Right lobe of liver (tissue), 6 donors: ENCODE data around the gene KCTD2. TPM values are rescaled to one million over a fixed set of nuclear protein-coding genes. Genes with fewer than 3 reads are reported as not detected.
A peak's percentile ranks its signal among the peaks of the same experiment; 100 is the strongest.

Experiments
- ATAC-seq, 4 donors: fragments of 200-7000 bp; cut with Tn5 transposase; one replicate each; pipeline ENCODE4 v1.9.1; 2020; ENCODE audit warnings: mild to moderate bottlenecking in 4 of 4, moderate library complexity in 4 of 4
- DNase-seq, 3 donors: peaks; one replicate each; pipeline ENCODE4 v3.0.0-alpha.2; 2020
- H3K27ac ChIP-seq, 3 donors: fragments of 200-600 bp; one replicate each; pipeline ENCODE4 v1.8.0; 2022
- H3K27me3 ChIP-seq, 2 donors: fragments of 200-600 bp; one replicate each; pipeline ENCODE4 v1.8.0; 2022
- H3K36me3 ChIP-seq, 4 donors: fragments of 200-600 bp; sonication (generic) in 1 of 4; one replicate each; pipeline versions ENCODE4 v1.5.1 to v1.8.0; 2017 to 2022; ENCODE audit warnings: control low read depth in 1 of 4
- H3K4me1 ChIP-seq, 4 donors: fragments of 200-600 bp; sonication (generic) in 1 of 4; one replicate each; pipeline versions ENCODE4 v1.5.1 to v1.8.0; 2017 to 2022; ENCODE audit warnings: control low read depth in 1 of 4
- H3K4me3 ChIP-seq, 3 donors: fragments of 200-600 bp; one replicate each; pipeline ENCODE4 v1.8.0; 2022
- H3K9me3 ChIP-seq, 4 donors: fragments of 200-600 bp; sonication (generic) in 1 of 4; one replicate each; pipeline versions ENCODE4 v1.5.1 to v1.8.0; 2017 to 2022; ENCODE audit warnings: control low read depth in 1 of 4
- CTCF ChIP-seq, 4 donors: fragments of 200-600 bp in 3 of 4; fragments of 450-650 bp in 1 of 4; IDR thresholded peaks; one replicate each; pipeline versions ENCODE4 v1.5.1 to v1.8.0; 2016 to 2022; ENCODE audit warnings: antibody characterized with exemption in 4 of 4, mild to moderate bottlenecking in 2 of 4
- POLR2A ChIP-seq: fragments of 450-650 bp; IDR thresholded peaks from one replicate; pipeline ENCODE4 v1.6.1; 2017; ENCODE audit warnings: antibody characterized with exemption, mild to moderate bottlenecking
- WGBS: methylation state at CpG from one replicate; pipeline ENCODE4 v1.1.6; 2018; ENCODE audit warnings: low coverage, low lambda C conversion rate; ENCODE audit not compliant: insufficient coverage; ENCODE audit errors: missing lambda C conversion rate; 5-methylcytosine and 5-hydroxymethylcytosine counted together
- intact Hi-C, 2 donors: fragments of 100-400 bp; cut with DNase I; formaldehyde crosslinking; loops; one replicate each; pipeline versions ENCODE4 v1.11.2 to v1.14.1; 2022
- total RNA-seq, 6 experiments: library from RNA; depleted of rRNA in 2 of 6; stranded (reverse); fragments of >200 nt in 2 of 6; fragmentation: NEBNext Ultra II Directional in 3 of 6; extraction: Animal tissue kit (Norgen Biotek cat#: 25700) in 3 of 6; gene quantifications; one replicate each; pipeline versions ENCODE4 v1.1.0 to v1.2.4, GENCODE V29; 2016 to 2023
- donor health status: DM: no; HTN: yes; CAD: no.
- donor health status: DM: no; HTN: no; CAD: no.
- donor health status: DM: no; HTN: no; CAD: no.
- donor health status: DM: no; HTN: yes; CAD: no.
- donor health status: DM: no; HTN: yes; CAD: no.

KCTD2 gene
- total RNA-seq, 6 experiments from 2014 or later = 7.2 to 10.3 (median 8.1) TPM

GRCh38 chr17:75073618-75074047 is 26.6 kb downstream of the KCTD2 start:
- ATAC-seq (peak in 2 of 4 donors; percentile 5 to 14), DNase-seq (no peak)
- WGBS = 25% methylated on average over 2 of the region's 5 CpGs
- no peak overlapping the region for H3K4me3 ChIP-seq
- H3K27me3 ChIP-seq = no peaks in the 10 kb centered on the region
- H3K36me3 ChIP-seq = no peaks in the 10 kb centered on the region
- intact Hi-C loops = no loop called here
- no peak overlapping the region for H3K27ac ChIP-seq
- TF ChIP-seq CTCF (IDR thresholded peaks at IDR 0.05) (no peak), POLR2A (no peak)
- H3K4me1 ChIP-seq = peaks cover 0 to 22% (median 12%) of the 10 kb centered on the region in 4 donors
- H3K9me3 ChIP-seq = no peaks in the 10 kb centered on the region

- Histone ChIP-seq H3K9me3 (no peaks in the 10 kb centered on the region), H3K4me1 (peaks cover 0 to 31% (median 15%) of the 10 kb centered on the region in 4 donors), H3K36me3 (no peaks in the 10 kb centered on the region), H3K27me3 (no peaks in the 10 kb centered on the region), H3K27ac (no peak overlapping the region), H3K4me3 (no peak overlapping the region)
- TF ChIP-seq POLR2A = no peak
- TF ChIP-seq CTCF (IDR thresholded peaks at IDR 0.05) = no peak
- intact Hi-C loops = no loop called here
- DNase-seq (no peak), ATAC-seq (no peak)
- WGBS = no CpG with 5 or more reads among the region's 14 CpGs
These were observed 27.5 kb downstream of the KCTD2 start for GRCh38 chr17:75074532-75074931.

DNA sequence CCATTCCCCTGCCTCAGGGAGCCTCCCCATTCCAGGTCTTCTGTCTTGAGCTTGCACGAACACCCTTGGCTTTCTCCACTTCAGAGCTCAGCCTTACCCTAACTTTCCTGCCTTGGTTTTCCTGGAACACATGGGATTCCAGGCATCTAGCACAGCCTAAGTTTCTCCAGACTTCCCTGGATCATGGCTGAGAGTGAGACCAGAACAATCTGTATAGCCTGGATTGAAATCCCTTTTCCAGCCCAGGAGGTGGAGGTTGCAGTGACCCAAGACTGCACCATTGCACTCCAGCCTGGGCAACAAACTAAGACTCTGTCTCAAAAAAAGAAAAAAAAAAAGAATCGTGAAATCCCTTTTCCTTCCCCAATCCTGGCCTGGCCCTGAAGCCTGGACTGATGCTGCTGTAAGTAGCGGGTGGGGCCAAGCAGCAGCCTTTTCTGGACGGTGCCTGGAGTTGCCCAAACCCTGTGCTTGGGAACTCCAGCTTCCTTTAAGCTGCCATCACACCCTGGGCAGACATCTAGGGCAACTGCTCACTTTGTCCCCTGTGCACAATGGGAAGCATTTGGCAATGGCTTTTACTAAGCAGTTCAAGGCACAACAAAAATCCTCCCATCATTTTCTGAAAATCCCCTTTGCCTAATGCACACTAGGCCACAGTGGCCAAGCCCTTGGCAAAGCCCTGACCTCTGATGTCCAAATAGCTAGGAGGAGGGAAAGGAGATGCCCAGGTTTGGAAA is 28.7 kb downstream of the KCTD2 start:
- H3K4me3 ChIP-seq = no peak overlapping the region
- intact Hi-C loops = no loop called here
- DNase-seq (no peak), ATAC-seq (no peak)
- TF ChIP-seq POLR2A (no peak), CTCF (IDR thresholded peaks at IDR 0.05) (no peak)
- no peaks in the 10 kb centered on the region for H3K36me3 ChIP-seq
- 41% methylated on average over 3 of the region's 4 CpGs for WGBS
- no peaks in the 10 kb centered on the region for H3K27me3 ChIP-seq
- no peaks in the 10 kb centered on the region for H3K9me3 ChIP-seq
- H3K4me1 ChIP-seq = peaks cover 0 to 31% (median 15%) of the 10 kb centered on the region in 4 donors
- H3K27ac ChIP-seq = no peak overlapping the region

GRCh38 chr17:75077072-75077495 is 30.1 kb downstream of the KCTD2 start:
- H3K27me3 ChIP-seq = no peaks in the 10 kb centered on the region
- TF ChIP-seq CTCF (IDR thresholded peaks at IDR 0.05) (no peak), POLR2A (peak; percentile 52)
- H3K4me1 ChIP-seq = peaks cover 0 to 31% (median 15%) of the 10 kb centered on the region in 4 donors
- intact Hi-C loops = no loop called here
- no peaks in the 10 kb centered on the region for H3K9me3 ChIP-seq
- no peaks in the 10 kb centered on the region for H3K36me3 ChIP-seq
- H3K27ac ChIP-seq = peak overlapping the region; percentile 77 to 91 (median 79)
- WGBS = 0% methylated on average over 1 of the region's 30 CpGs
- peak; percentile 88 to 93 (median 90) for DNase-seq
- peak; percentile 67 to 85 (median 82) for ATAC-seq
- peak overlapping the region; percentile 46 to 60 (median 56) for H3K4me3 ChIP-seq
